Ovary (tissue), 9 donors: ENCODE data around the gene UNC5B. TPM values are rescaled to one million over a fixed set of nuclear protein-coding genes. Genes with fewer than 3 reads are reported as not detected.

ENCODE experiments used
- DNase-seq, 5 donors: peaks; one replicate each; pipeline ENCODE4 v3.0.0-alpha.2; 2019 to 2020
- H3K27ac ChIP-seq, 2 donors: fragments of 200-600 bp; one replicate each; pipeline versions ENCODE4 v1.5.1 to v1.8.0; 2019 to 2022
- H3K27me3 ChIP-seq: fragments of 200-600 bp; one replicate; pipeline ENCODE4 v1.8.0; 2022
- H3K36me3 ChIP-seq: fragments of 200-600 bp; sonication (generic); one replicate; pipeline ENCODE4 v1.5.1; 2019
- H3K4me1 ChIP-seq: one replicate; pipeline ENCODE4 v1.8.1; 2013; ENCODE audit warnings: mild to moderate bottlenecking, moderate library complexity; ENCODE audit not compliant: insufficient read depth
- H3K4me3 ChIP-seq: fragments of 200-600 bp; sonication (generic); one replicate; pipeline ENCODE4 v1.5.1; 2017
- H3K9me3 ChIP-seq, 2 donors: fragments of 200-600 bp in 1 of 2; sonication (generic) in 1 of 2; one replicate each; pipeline versions ENCODE4 v1.5.1 to v1.8.1; 2013 to 2019; ENCODE audit warnings: mild to moderate bottlenecking in 1 of 2, moderate library complexity in 1 of 2
- CTCF ChIP-seq, 3 donors: fragments of 450-650 bp in 2 of 3; fragments of 200-600 bp in 1 of 3; IDR thresholded peaks; one replicate each; pipeline versions ENCODE4 v1.5.1 to v1.8.0; 2016 to 2022; ENCODE audit warnings: antibody characterized with exemption in 3 of 3, mild to moderate bottlenecking in 1 of 3
- EP300 ChIP-seq: sonication (generic); formaldehyde crosslinking; IDR thresholded peaks from one replicate; pipeline ENCODE4 v1.6.1; 2017; ENCODE audit warnings: antibody characterized with exemption
- POLR2A ChIP-seq: fragments of 450-650 bp; IDR thresholded peaks from one replicate; pipeline ENCODE4 v1.6.1; 2017; ENCODE audit warnings: antibody characterized with exemption, mild to moderate bottlenecking, moderate library complexity
- WGBS, 3 donors: extraction: QIAGEN DNeasy Blood & Tissue Kit in 1 of 3; methylation state at CpG; one replicate each; pipeline versions ENCODE4 v1.1.5 to v1.1.7; 2013 to 2017; 5-methylcytosine and 5-hydroxymethylcytosine counted together
- intact Hi-C, 4 donors: fragments of 100-400 bp; cut with DNase I; formaldehyde crosslinking; loops; one replicate each; pipeline versions ENCODE4 v1.11.0 to v1.15.1; 2022 to 2023
- polyA plus RNA-seq, 2 donors: library from polyadenylated mRNA; stranded (reverse); fragments of 200-250 nt in 1 of 2; fragments of 350-450 nt in 1 of 2; fragmentation: Illumina TruSeq in 1 of 2; extraction: RNeasy Lipid Tissue Mini Kit (QIAGEN cat#74804) in 1 of 2; gene quantifications; one replicate each; pipeline ENCODE4 v1.2.3, GENCODE V29; 2013 to 2014
- total RNA-seq, 7 donors: library from RNA; depleted of rRNA in 2 of 7; stranded (reverse); fragments of >200 nt in 2 of 7; fragmentation: NEBNext Ultra II Directional in 3 of 7; extraction: Animal tissue kit (Norgen Biotek cat#: 25700) in 3 of 7; gene quantifications; one replicate each; pipeline versions ENCODE4 v1.1.0 to v1.2.4, GENCODE V29; 2016 to 2023
- donor health status: DM: no; HTN: no; CAD: no; lungs with moderate emphysema.
- donor health status: DM: no; HTN: no; CAD: no.
- donor health status: Bipolar disorder and iron deficiency.
- donor health status: DM: yes; HTN: yes; CAD: no.
- donor health status: DM: no; HTN: no; CAD: no.
- donor health status: DM: yes; HTN: yes; CAD: no.

The UNC5B gene
- total and polyA plus RNA-seq, 9 donors: 2.7 to 48.0 (median 6.3) TPM

DNA sequence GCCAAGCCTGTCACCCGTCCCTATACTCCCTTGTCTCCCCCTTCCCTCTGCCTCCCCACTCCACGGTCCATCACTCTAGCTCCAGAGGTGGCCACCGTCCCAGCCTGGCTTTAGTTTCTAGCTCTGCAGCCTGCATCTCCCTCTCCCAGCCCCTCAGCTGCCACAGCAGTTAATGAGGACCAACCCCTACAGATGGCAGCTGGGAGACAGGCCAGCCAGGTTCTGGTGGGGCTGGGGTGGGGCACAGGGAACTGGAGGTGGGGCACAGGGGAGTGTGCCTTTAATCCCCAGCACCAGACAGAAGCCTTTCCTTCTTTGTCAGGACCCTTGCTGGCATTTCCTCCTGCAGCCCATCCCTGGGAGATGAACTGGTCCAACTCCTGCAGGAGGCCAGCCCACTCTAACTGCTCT, 21.1 kb downstream of the UNC5B start:
- Histone ChIP-seq H3K4me1 (peaks cover 5% of the 10 kb centered on the region), H3K4me3 (no peak overlapping the region)
- WGBS, 3 donors: 60 to 76% (median 62%) methylated on average over 3 of the region's 3 CpGs

DNA sequence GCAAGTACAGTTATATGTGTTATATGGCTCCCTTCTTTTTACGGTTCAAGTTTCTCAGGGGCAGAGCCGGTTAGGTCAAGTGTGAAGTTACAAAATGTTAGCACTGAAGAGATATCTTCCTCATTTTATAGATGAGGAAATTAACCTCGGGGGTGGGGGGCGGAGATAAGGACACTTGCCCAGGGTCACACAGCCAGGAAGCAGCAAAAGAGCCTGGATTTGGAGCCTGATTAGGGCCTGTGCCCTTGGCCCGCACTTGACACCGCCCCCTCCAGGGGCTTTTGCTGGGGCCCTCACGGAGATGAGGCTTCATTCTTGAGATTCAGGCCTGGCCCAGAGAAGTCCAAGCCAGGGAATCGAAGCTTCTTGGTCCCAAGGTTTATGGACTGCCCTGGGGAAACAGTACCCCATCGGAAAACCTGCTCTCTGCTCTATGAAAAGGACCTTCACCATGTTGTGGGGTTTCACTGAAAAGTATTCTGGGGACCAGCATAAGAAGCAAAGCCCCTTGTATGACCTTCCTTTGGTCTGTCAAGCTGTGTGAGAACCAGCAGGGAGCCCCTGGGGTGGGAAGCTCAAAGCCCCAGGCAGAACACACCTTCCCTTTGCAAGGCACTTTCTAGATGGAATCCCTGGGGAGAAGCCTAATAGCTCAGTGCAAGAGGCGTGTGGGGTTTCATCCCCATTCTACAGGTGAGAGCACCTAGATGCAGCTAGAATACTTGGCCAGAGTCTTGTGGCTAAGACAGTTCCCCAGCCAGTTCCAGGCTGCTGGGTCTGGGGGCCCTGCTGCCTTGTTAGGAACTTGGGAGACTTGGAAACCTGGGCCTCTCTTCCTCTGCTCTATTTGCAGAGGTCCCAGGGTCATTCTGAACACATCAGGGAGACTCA, 21.9 kb downstream of the UNC5B start:
- intact Hi-C loops: loop anchor here in 1 of 4 donors (5.0 kb wide), 1 partner anchor 498 kb away; no protein-coding TSS in a partner anchor
- Histone ChIP-seq H3K4me1 (peaks cover 5% of the 10 kb centered on the region), H3K27ac (no peak overlapping the region), H3K4me3 (no peak overlapping the region), H3K36me3 (no peaks in the 10 kb centered on the region), H3K9me3 (no peaks in the 10 kb centered on the region), H3K27me3 (no peaks in the 10 kb centered on the region)
- 73 to 79% (median 75%) methylated on average over 10 of the region's 10 CpGs for WGBS, 3 donors
- TF ChIP-seq CTCF (IDR thresholded peaks at IDR 0.05) (no peak), EP300 (no peak), POLR2A (no peak)
- no peak for DNase-seq

More for the DNA sequence above, 21.1 kb downstream of the UNC5B start:
- no peak for TF ChIP-seq POLR2A
- TF ChIP-seq EP300: no peak
- no peak for TF ChIP-seq CTCF (IDR thresholded peaks at IDR 0.05)
- Histone ChIP-seq H3K9me3 (no peaks in the 10 kb centered on the region), H3K27ac (no peak overlapping the region), H3K27me3 (no peaks in the 10 kb centered on the region), H3K36me3 (no peaks in the 10 kb centered on the region)
- DNase-seq: no peak
- intact Hi-C loops: loop anchor here in 1 of 4 donors (5.0 kb wide), 1 partner anchor 499 kb away; no protein-coding TSS in a partner anchor

DNA sequence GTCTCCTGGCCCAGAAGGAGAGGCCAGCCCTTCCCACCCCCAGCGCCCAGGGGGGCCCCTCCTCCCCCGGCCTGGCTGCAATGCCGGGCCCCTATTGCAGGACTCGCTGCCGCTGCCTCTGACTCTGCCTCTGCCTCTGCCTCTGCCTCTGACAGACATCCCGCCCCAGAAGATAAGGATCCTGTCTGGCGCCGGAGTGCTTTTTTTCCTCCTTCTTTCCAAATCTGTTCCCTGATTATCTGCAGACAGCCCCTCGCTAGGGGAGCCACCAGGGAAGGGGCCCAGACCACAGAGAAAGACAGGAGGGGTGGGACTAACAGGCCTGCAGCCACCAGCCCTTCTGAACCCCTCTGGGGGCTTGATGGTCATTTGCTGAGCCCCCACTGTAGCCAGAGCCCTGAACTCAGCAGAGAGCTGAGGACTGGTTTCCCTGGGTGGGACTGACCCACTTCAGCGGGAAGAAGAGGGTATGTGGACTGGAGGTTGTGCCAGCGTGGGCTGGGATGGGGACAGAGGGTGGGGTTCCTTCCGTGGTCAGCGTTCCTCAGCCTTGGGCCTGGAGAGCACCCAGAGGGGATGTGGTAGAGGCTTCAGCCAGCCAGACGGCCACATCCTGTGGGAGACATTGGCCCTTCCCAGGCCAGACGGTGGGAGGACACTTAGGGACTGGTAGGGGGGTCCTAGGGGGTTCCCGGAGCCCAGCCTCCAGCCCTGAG, 22.8 kb downstream of the UNC5B start:
- H3K9me3 ChIP-seq: no peaks in the 10 kb centered on the region
- H3K4me3 ChIP-seq: no peak overlapping the region
- TF ChIP-seq POLR2A (no peak), CTCF (IDR thresholded peaks at IDR 0.05) (no peak), EP300 (no peak)
- peaks cover 5% of the 10 kb centered on the region for H3K4me1 ChIP-seq
- no peaks in the 10 kb centered on the region for H3K36me3 ChIP-seq
- intact Hi-C loops: loop anchor here in 1 of 4 donors (5.0 kb wide), 1 partner anchor 497 kb away; no protein-coding TSS in a partner anchor
- H3K27ac ChIP-seq: peak overlapping the region in 1 of 2 donors; percentile 37
- WGBS, 3 donors: 18 to 29% (median 23%) methylated on average over 16 of the region's 16 CpGs
- no peaks in the 10 kb centered on the region for H3K27me3 ChIP-seq
- peak in 1 of 5 donors; percentile 39 for DNase-seq

DNA sequence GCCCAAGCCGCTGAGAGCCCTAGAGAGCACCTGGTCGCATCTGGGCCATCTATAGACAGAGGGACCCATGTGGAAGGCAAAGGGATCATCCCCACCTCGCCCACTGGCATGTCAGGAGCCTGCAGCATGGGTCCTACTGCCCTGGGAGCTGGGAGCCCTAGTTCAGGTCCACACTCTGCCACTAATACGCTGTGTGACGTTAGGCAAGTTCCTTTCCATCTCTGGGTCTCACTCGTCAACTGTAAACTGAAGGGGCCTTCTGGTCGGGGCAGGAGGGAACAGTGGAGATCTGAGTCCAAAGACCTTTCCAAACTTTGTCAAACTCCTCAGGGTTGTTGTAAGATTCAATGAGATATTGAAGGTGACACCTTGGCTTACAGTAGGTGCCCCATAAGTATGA, 23.4 kb downstream of the UNC5B start:
- no peaks in the 10 kb centered on the region for H3K9me3 ChIP-seq
- intact Hi-C loops: no loop called here
- DNase-seq: no peak
- 87 to 91% (median 91%) methylated on average over 7 of the region's 7 CpGs for WGBS, 3 donors
- TF ChIP-seq EP300 (no peak), POLR2A (no peak), CTCF (IDR thresholded peaks at IDR 0.05) (no peak)
- H3K4me1 ChIP-seq: peaks cover 5% of the 10 kb centered on the region
- no peaks in the 10 kb centered on the region for H3K27me3 ChIP-seq
- H3K4me3 ChIP-seq: no peak overlapping the region
- H3K36me3 ChIP-seq: no peaks in the 10 kb centered on the region
- H3K27ac ChIP-seq: peak overlapping the region in 1 of 2 donors; percentile 37
